Right cardiac atrium (tissue), 5 donors: ENCODE results near the gene MACROD2. TPM values are rescaled to one million over a fixed set of nuclear protein-coding genes. Genes with fewer than 3 reads are reported as not detected.

Experiments
- ATAC-seq, 2 donors: fragments of 200-7000 bp; cut with Tn5 transposase; one replicate each; pipeline versions ENCODE4 v1.8.0 to v1.9.1; 2020; ENCODE audit warnings: moderate library complexity in 2 of 2, mild to moderate bottlenecking in 1 of 2
- DNase-seq, 3 donors: peaks; one replicate each; pipeline ENCODE4 v3.0.0-alpha.2; 2020
- H3K27ac ChIP-seq: one replicate; pipeline ENCODE4 v1.5.1; 2013; ENCODE audit warnings: mild to moderate bottlenecking, low read length, control low read depth, moderate library complexity
- H3K27me3 ChIP-seq: one replicate; pipeline ENCODE4 v1.6.1; 2013; ENCODE audit not compliant: control insufficient read depth, insufficient read depth
- H3K4me1 ChIP-seq: one replicate; pipeline ENCODE4 v1.6.1; 2013; ENCODE audit warnings: low read length; ENCODE audit not compliant: control insufficient read depth, insufficient read depth
- H3K4me3 ChIP-seq: one replicate; pipeline ENCODE4 v1.5.1; 2013; ENCODE audit warnings: low read length, control low read depth
- H3K9me3 ChIP-seq: one replicate; pipeline ENCODE4 v1.6.1; 2013; ENCODE audit warnings: low read length; ENCODE audit not compliant: control insufficient read depth
- WGBS: extraction: QIAGEN DNeasy Blood & Tissue Kit; methylation state at CpG from one replicate; pipeline ENCODE4 v1.1.7; 2013; 5-methylcytosine and 5-hydroxymethylcytosine counted together
- intact Hi-C, 4 donors: fragments of 100-400 bp; cut with DNase I; formaldehyde crosslinking; loops; one replicate each; pipeline versions ENCODE4 v1.11.0 to v1.14.0; 2022 to 2023
- polyA plus RNA-seq: library from polyadenylated mRNA; stranded (reverse); fragments of 200-250 nt; gene quantifications from one replicate; pipeline ENCODE4 v1.2.3, GENCODE V29; 2013
- total RNA-seq, 4 donors: library from RNA; stranded (reverse); fragmentation: NEBNext Ultra II Directional; extraction: Animal tissue kit (Norgen Biotek cat#: 25700); gene quantifications; one replicate each; pipeline ENCODE4 v1.2.1, GENCODE V29; 2021
- donor health status: healthy with polysubstance abuse.
- donor health status: DM: no; HTN: yes; CAD: no.
- donor health status: DM: no; HTN: no; CAD: no.
- donor health status: DM: no; HTN: yes; CAD: no; lungs with severe emphysema.
- donor health status: DM: yes; HTN: yes; CAD: no.

Gene MACROD2
- total and polyA plus RNA-seq, 5 donors: 0.61 to 4.4 (median 2.4) TPM

- no peaks in the 10 kb centered on the region for H3K4me1 ChIP-seq
- H3K4me3 ChIP-seq: no peak overlapping the region
- H3K9me3 ChIP-seq: no peaks in the 10 kb centered on the region
- ATAC-seq (no peak), DNase-seq (no peak)
- H3K27me3 ChIP-seq: no peaks in the 10 kb centered on the region
- H3K27ac ChIP-seq: no peak overlapping the region
- intact Hi-C loops: no loop called here
- WGBS: 89% methylated on average over 2 of the region's 2 CpGs
Observed at GRCh38 chr20:14815340-14815739, 820.0 kb downstream of the MACROD2 start.

GRCh38 chr20:14816471-14816870 is 821.2 kb downstream of the MACROD2 start:
- DNase-seq: no peak
- H3K4me3 ChIP-seq: no peak overlapping the region
- WGBS: 100% methylated on average over 1 of the region's 1 CpG
- H3K27me3 ChIP-seq: no peaks in the 10 kb centered on the region
- H3K9me3 ChIP-seq: no peaks in the 10 kb centered on the region
- intact Hi-C loops: no loop called here
- no peaks in the 10 kb centered on the region for H3K4me1 ChIP-seq
- H3K27ac ChIP-seq: no peak overlapping the region
- ATAC-seq: no peak

- no peaks in the 10 kb centered on the region for H3K4me1 ChIP-seq
- DNase-seq: no peak
- WGBS: 58% methylated on average over 3 of the region's 3 CpGs
- H3K27ac ChIP-seq: no peak overlapping the region
- intact Hi-C loops: no loop called here
- H3K27me3 ChIP-seq: no peaks in the 10 kb centered on the region
- H3K4me3 ChIP-seq: no peak overlapping the region
- no peak for ATAC-seq
- no peaks in the 10 kb centered on the region for H3K9me3 ChIP-seq
Observed at GRCh38 chr20:14817101-14817500, 821.8 kb downstream of the MACROD2 start.

GRCh38 chr20:14820771-14821170 is 825.5 kb downstream of the MACROD2 start:
- no peak for ATAC-seq
- WGBS: 94% methylated on average over 9 of the region's 9 CpGs
- intact Hi-C loops: no loop called here

GRCh38 chr20:14821251-14821650 is 825.9 kb downstream of the MACROD2 start:
- no peak for ATAC-seq
- Histone ChIP-seq H3K4me1 (no peaks in the 10 kb centered on the region), H3K27me3 (no peaks in the 10 kb centered on the region), H3K9me3 (no peaks in the 10 kb centered on the region), H3K4me3 (no peak overlapping the region), H3K27ac (no peak overlapping the region)
- intact Hi-C loops: no loop called here
- WGBS: 78% methylated on average over 3 of the region's 3 CpGs
- DNase-seq: no peak

More at GRCh38 chr20:14820771-14821170, 825.5 kb downstream of the MACROD2 start:
- no peak for DNase-seq
- Histone ChIP-seq H3K27ac (no peak overlapping the region), H3K9me3 (no peaks in the 10 kb centered on the region), H3K4me3 (no peak overlapping the region), H3K4me1 (no peaks in the 10 kb centered on the region), H3K27me3 (no peaks in the 10 kb centered on the region)

- intact Hi-C loops: no loop called here
- no peak for ATAC-seq
- H3K27ac ChIP-seq: no peak overlapping the region
- 82% methylated on average over 4 of the region's 4 CpGs for WGBS
- no peaks in the 10 kb centered on the region for H3K27me3 ChIP-seq
- H3K9me3 ChIP-seq: no peaks in the 10 kb centered on the region
- no peak overlapping the region for H3K4me3 ChIP-seq
- no peaks in the 10 kb centered on the region for H3K4me1 ChIP-seq
- no peak for DNase-seq
Observed at GRCh38 chr20:14824996-14825395, 829.7 kb downstream of the MACROD2 start.

- 88% methylated on average over 17 of the region's 17 CpGs for WGBS
Observed at GRCh38 chr20:14826543-14827313, 831.4 kb downstream of the MACROD2 start.

GRCh38 chr20:14828459-14828858 is 833.1 kb downstream of the MACROD2 start:
- 72% methylated on average over 1 of the region's 1 CpG for WGBS
- H3K4me3 ChIP-seq: no peak overlapping the region
- H3K27ac ChIP-seq: no peak overlapping the region
- intact Hi-C loops: no loop called here
- H3K27me3 ChIP-seq: no peaks in the 10 kb centered on the region
- DNase-seq (no peak), ATAC-seq (no peak)
- H3K4me1 ChIP-seq: no peaks in the 10 kb centered on the region
- no peaks in the 10 kb centered on the region for H3K9me3 ChIP-seq

More at GRCh38 chr20:14826543-14827313, 831.4 kb downstream of the MACROD2 start:
- H3K4me1 ChIP-seq: no peaks in the 10 kb centered on the region
- H3K4me3 ChIP-seq: no peak overlapping the region
- H3K9me3 ChIP-seq: no peaks in the 10 kb centered on the region
- intact Hi-C loops: no loop called here
- ATAC-seq (no peak), DNase-seq (no peak)
- H3K27me3 ChIP-seq: no peaks in the 10 kb centered on the region
- no peak overlapping the region for H3K27ac ChIP-seq

- Histone ChIP-seq H3K27ac (no peak overlapping the region), H3K9me3 (no peaks in the 10 kb centered on the region), H3K27me3 (no peaks in the 10 kb centered on the region), H3K4me1 (no peaks in the 10 kb centered on the region), H3K4me3 (no peak overlapping the region)
- WGBS: 76% methylated on average over 1 of the region's 1 CpG
- intact Hi-C loops: no loop called here
- no peak for DNase-seq
- ATAC-seq: no peak
Observed at GRCh38 chr20:14829906-14830305, 834.6 kb downstream of the MACROD2 start.

- Histone ChIP-seq H3K4me1 (no peaks in the 10 kb centered on the region), H3K4me3 (no peak overlapping the region), H3K9me3 (no peaks in the 10 kb centered on the region), H3K27ac (no peak overlapping the region), H3K27me3 (no peaks in the 10 kb centered on the region)
- ATAC-seq (no peak), DNase-seq (no peak)
- intact Hi-C loops: no loop called here
- WGBS: 87% methylated on average over 2 of the region's 2 CpGs
Observed at GRCh38 chr20:14830466-14830865, 835.1 kb downstream of the MACROD2 start.

- no peak overlapping the region for H3K27ac ChIP-seq
- DNase-seq: no peak
- no peak overlapping the region for H3K4me3 ChIP-seq
- H3K4me1 ChIP-seq: no peaks in the 10 kb centered on the region
- H3K9me3 ChIP-seq: no peaks in the 10 kb centered on the region
- intact Hi-C loops: no loop called here
- no peaks in the 10 kb centered on the region for H3K27me3 ChIP-seq
- WGBS: 86% methylated on average over 6 of the region's 6 CpGs
- ATAC-seq: no peak
Observed at GRCh38 chr20:14830899-14831298, 835.6 kb downstream of the MACROD2 start.

GRCh38 chr20:14832630-14833029 is 837.3 kb downstream of the MACROD2 start:
- DNase-seq (no peak), ATAC-seq (no peak)
- Histone ChIP-seq H3K9me3 (no peaks in the 10 kb centered on the region), H3K4me1 (no peaks in the 10 kb centered on the region), H3K27ac (no peak overlapping the region), H3K4me3 (no peak overlapping the region), H3K27me3 (no peaks in the 10 kb centered on the region)
- intact Hi-C loops: no loop called here
